NCI-H2171 treated with DMSO at 0.1 percent for 48 hours (cell line): ENCODE data around the gene MAG.

Experiments
- DNase-seq: peaks from one replicate; lab custom pipeline; 2025; lab: John Stamatoyannopoulos, UW

MAG gene

GRCh38 chr19:35291916-35292315, at the start of gene MAG:
Gene MAG (plus strand): TSS chr19:35292161. CDS start chr19:35295409, 3,248 bp downstream.
- DNase-seq, result no peak

GRCh38 chr19:35246466-35247092, 45.4 kb upstream of the MAG start:
- no peak for DNase-seq

GRCh38 chr19:35247526-35248309, 44.2 kb upstream of the MAG start:
- peak; percentile 79 for DNase-seq

GRCh38 chr19:35248310-35249145, 43.4 kb upstream of the MAG start, which contains the start of gene LSR:
Gene LSR (plus strand): TSS chr19:35249002. CDS start chr19:35249023, 21 bp downstream.
- DNase-seq, result peak; percentile 92

GRCh38 chr19:35249146-35249847, 42.7 kb upstream of the MAG start:
- DNase-seq, result no peak

GRCh38 chr19:35249848-35250711, 41.9 kb upstream of the MAG start:
- DNase-seq, result no peak

- DNase-seq, result no peak
Measured at GRCh38 chr19:35251456-35251855, 40.5 kb upstream of the MAG start.

- no peak for DNase-seq
Measured at GRCh38 chr19:35253316-35254286, 38.4 kb upstream of the MAG start.

- no peak for DNase-seq
Measured at GRCh38 chr19:35254341-35255297, 37.3 kb upstream of the MAG start.

GRCh38 chr19:35256566-35256965, 35.4 kb upstream of the MAG start:
- DNase-seq, result no peak

GRCh38 chr19:35257113-35257461, 34.9 kb upstream of the MAG start:
- no peak for DNase-seq

GRCh38 chr19:35260694-35261304, 31.2 kb upstream of the MAG start:
- no peak for DNase-seq

- no peak for DNase-seq
Measured at GRCh38 chr19:35261356-35262100, 30.4 kb upstream of the MAG start.

- no peak for DNase-seq
Measured at GRCh38 chr19:35262101-35262761, 29.7 kb upstream of the MAG start.

- DNase-seq, result peak; percentile 15
Measured at GRCh38 chr19:35264268-35265125, 27.5 kb upstream of the MAG start.
